Transverse colon (tissue), 4 donors: ENCODE results near the gene BGN. TPM values are rescaled to one million over a fixed set of nuclear protein-coding genes. Genes with fewer than 3 reads are reported as not detected.
A peak's percentile ranks its signal among the peaks of the same experiment; 100 is the strongest.

Source experiments
- DNase-seq: peaks from one replicate; pipeline ENCODE4 v3.0.0-alpha.2; 2019
- H3K27ac ChIP-seq, 4 donors: fragments of 200-600 bp; sonication (generic); 2 replicates each; pipeline ENCODE4 v1.5.1; 2016 to 2018; ENCODE audit warnings: inconsistent platforms in 4 of 4
- H3K27me3 ChIP-seq: fragments of 200-600 bp; sonication (generic); 2 replicates; pipeline ENCODE4 v1.5.1; 2017; ENCODE audit warnings: inconsistent platforms
- H3K36me3 ChIP-seq, 4 donors: fragments of 200-600 bp; sonication (generic); 2 replicates each; pipeline ENCODE4 v1.5.1; 2017 to 2019; ENCODE audit warnings: inconsistent platforms in 4 of 4
- H3K4me1 ChIP-seq, 4 donors: fragments of 200-600 bp; sonication (generic); 2 replicates each; pipeline ENCODE4 v1.5.1; 2017 to 2020; ENCODE audit warnings: inconsistent platforms in 4 of 4
- H3K4me3 ChIP-seq, 4 donors: fragments of 200-600 bp; sonication (generic); 1 replicate in 1 of 4; 2 replicates in 3 of 4; pipeline versions ENCODE4 v1.5.1 to v1.6.1; 2017 to 2019; ENCODE audit warnings: inconsistent platforms in 4 of 4
- H3K9me3 ChIP-seq, 2 donors: fragments of 200-600 bp; sonication (generic); 2 replicates each; pipeline ENCODE4 v1.5.1; 2017 to 2019; ENCODE audit warnings: inconsistent platforms in 2 of 2
- CTCF ChIP-seq, 5 experiments: fragments of 200-600 bp in 3 of 5; fragments of 450-650 bp in 2 of 5; sonication (generic) in 3 of 5; IDR thresholded peaks; 1 replicate in 2 of 5; 2 replicates in 3 of 5; pipeline ENCODE4 v1.5.1; 2016 to 2017; ENCODE audit warnings: antibody characterized with exemption in 5 of 5, inconsistent platforms in 3 of 5, mild to moderate bottlenecking in 2 of 5, moderate library complexity in 1 of 5
- EP300 ChIP-seq: sonication (generic); formaldehyde crosslinking; IDR thresholded peaks from one replicate; pipeline ENCODE4 v1.6.1; 2017; ENCODE audit warnings: antibody characterized with exemption, low read depth
- POLR2A ChIP-seq: fragments of 450-650 bp; IDR thresholded peaks from one replicate; pipeline ENCODE4 v1.6.1; 2016; ENCODE audit warnings: antibody characterized with exemption, mild to moderate bottlenecking, moderate library complexity
- POLR2AphosphoS5 ChIP-seq, 3 donors: sonication (generic); formaldehyde crosslinking; IDR thresholded peaks; one replicate each; pipeline ENCODE4 v1.6.1; 2016; ENCODE audit warnings: antibody characterized with exemption in 3 of 3
- WGBS, 2 donors: methylation state at CpG; one replicate each; pipeline ENCODE4 v1.1.5; 2018; ENCODE audit warnings: low coverage in 1 of 2; 5-methylcytosine and 5-hydroxymethylcytosine counted together
- in situ Hi-C, 4 donors: fragments of 200-750 bp; cut with MboI; loops; one replicate each; pipeline versions ENCODE4 v1.15.0 to v1.15.1; 2017; ENCODE audit warnings: low sequenced_read_pairs in 3 of 4, low pct_ligation_motif_present in 1 of 4, low pct_unique_long_range_greater_than_20kb in 1 of 4
- intact Hi-C: fragments of 100-400 bp; cut with DNase I; formaldehyde crosslinking; loops from one replicate; pipeline ENCODE4 v1.15.1; 2023; ENCODE audit warnings: low total_unique reads
- total RNA-seq, 4 donors: library from RNA; depleted of rRNA; stranded (reverse); fragments of >200 nt; gene quantifications; one replicate each; pipeline ENCODE4 v1.1.0, GENCODE V29; 2016

BGN gene
- total RNA-seq, 4 donors from 2014 or later = 3.8 to 67.1 (median 10.5) TPM

GRCh38 chrX:153475271-153475670 is 19.5 kb upstream of the BGN start:
- H3K9me3 ChIP-seq = no peaks in the 10 kb centered on the region
- H3K27me3 ChIP-seq = peaks cover 4% of the 10 kb centered on the region
- intact Hi-C loops (no loop called here), in situ Hi-C loops (no loop called here)
- H3K4me3 ChIP-seq = peak overlapping the region in 1 of 4 donors; percentile 36
- 85 to 93% methylated on average over 2 to 7 of the region's 7 CpGs for WGBS, 2 donors
- H3K27ac ChIP-seq = no peak overlapping the region
- H3K4me1 ChIP-seq = peaks cover 0 to 5% (median 0%) of the 10 kb centered on the region in 4 donors
- no peak for DNase-seq
- no peaks in the 10 kb centered on the region for H3K36me3 ChIP-seq
- TF ChIP-seq POLR2AphosphoS5 (IDR thresholded peaks at IDR 0.05) (no peak), POLR2A (no peak)

GRCh38 chrX:153475751-153476281 is 19.0 kb upstream of the BGN start:
- in situ Hi-C loops (no loop called here), intact Hi-C loops (no loop called here)
- no peaks in the 10 kb centered on the region for H3K36me3 ChIP-seq
- 79% methylated on average over 11 of the region's 11 CpGs; no CpG with 5 or more reads in 1 of the 2 donors for WGBS, 2 donors
- H3K4me1 ChIP-seq = peaks cover 0 to 5% (median 0%) of the 10 kb centered on the region in 4 donors
- H3K27ac ChIP-seq = no peak overlapping the region
- H3K4me3 ChIP-seq = no peak overlapping the region
- no peak for DNase-seq
- TF ChIP-seq CTCF (IDR thresholded peaks at IDR 0.05) (no peak), POLR2AphosphoS5 (IDR thresholded peaks at IDR 0.05) (no peak), EP300 (no peak), POLR2A (no peak)
- peaks cover 4% of the 10 kb centered on the region for H3K27me3 ChIP-seq
- no peaks in the 10 kb centered on the region for H3K9me3 ChIP-seq

DNA sequence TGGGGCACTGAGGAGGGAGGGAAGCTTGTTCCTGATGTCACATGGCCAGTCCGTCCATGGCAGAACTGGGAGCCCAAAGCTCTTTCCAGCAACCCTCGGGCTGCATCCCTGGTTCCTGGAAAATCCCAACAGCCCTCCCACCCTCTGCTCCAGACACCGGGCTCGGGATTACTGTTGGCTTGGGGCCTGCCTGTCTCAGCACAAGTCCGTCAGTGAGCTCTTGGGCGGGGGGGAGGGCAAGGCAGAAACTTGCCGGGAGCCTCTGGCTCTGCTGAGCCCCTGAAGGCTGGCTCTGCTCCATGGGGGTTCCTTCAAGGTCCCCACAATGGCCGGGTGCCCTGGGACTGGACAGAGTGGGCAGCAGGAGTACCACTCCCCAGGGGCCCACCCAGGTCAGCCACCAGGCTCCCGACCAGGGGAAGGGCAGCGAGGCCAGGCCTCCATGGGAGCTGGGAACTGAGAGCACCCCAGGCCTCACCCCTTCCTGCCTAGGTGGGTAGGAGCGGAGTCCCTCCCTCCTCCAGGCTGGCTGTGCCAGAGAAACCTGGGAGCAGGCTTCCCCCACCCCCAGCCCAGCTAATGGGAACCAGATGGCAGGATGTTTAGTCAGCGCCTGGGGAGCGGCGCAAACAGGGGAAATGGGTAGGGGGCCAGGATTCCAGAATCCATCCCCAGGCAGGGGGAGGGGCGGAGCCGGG is 18.0 kb upstream of the BGN start:
- no peaks in the 10 kb centered on the region for H3K36me3 ChIP-seq
- H3K27me3 ChIP-seq = peaks cover 4% of the 10 kb centered on the region
- H3K4me3 ChIP-seq = no peak overlapping the region
- 90% methylated on average over 4 of the region's 16 CpGs; no CpG with 5 or more reads in 1 of the 2 donors for WGBS, 2 donors
- TF ChIP-seq POLR2A (no peak), EP300 (no peak), CTCF (IDR thresholded peaks at IDR 0.05) (no peak), POLR2AphosphoS5 (IDR thresholded peaks at IDR 0.05) (no peak)
- intact Hi-C loops (no loop called here), in situ Hi-C loops (no loop called here)
- H3K9me3 ChIP-seq = no peaks in the 10 kb centered on the region
- no peak overlapping the region for H3K27ac ChIP-seq
- peaks cover 0 to 5% (median 0%) of the 10 kb centered on the region in 4 donors for H3K4me1 ChIP-seq
- DNase-seq = no peak

GRCh38 chrX:153477364-153477857 is 17.4 kb upstream of the BGN start:
- peaks cover 4% of the 10 kb centered on the region for H3K27me3 ChIP-seq
- H3K27ac ChIP-seq = no peak overlapping the region
- no peak for DNase-seq
- intact Hi-C loops (no loop called here), in situ Hi-C loops (no loop called here)
- H3K4me3 ChIP-seq = no peak overlapping the region
- peaks cover 0 to 5% (median 0%) of the 10 kb centered on the region in 4 donors for H3K4me1 ChIP-seq
- no peak for TF ChIP-seq EP300
- no peak for TF ChIP-seq POLR2A
- TF ChIP-seq POLR2AphosphoS5 (IDR thresholded peaks at IDR 0.05) = no peak
- no peak for TF ChIP-seq CTCF (IDR thresholded peaks at IDR 0.05)
- no peaks in the 10 kb centered on the region for H3K9me3 ChIP-seq
- no peaks in the 10 kb centered on the region for H3K36me3 ChIP-seq
- WGBS, 2 donors = 75% methylated on average over 8 of the region's 11 CpGs; no CpG with 5 or more reads in 1 of the 2 donors
